Smooth muscle cell (in vitro differentiated cells): ENCODE results near the gene LMBR1. TPM values are rescaled to one million over a fixed set of nuclear protein-coding genes. Genes with fewer than 3 reads are reported as not detected.

ENCODE experiments used
- DNase-seq: peaks from one replicate; lab custom pipeline; 2025; ENCODE audit not compliant: unreplicated experiment; lab: John Stamatoyannopoulos, UW
- H2AFZ ChIP-seq: fragments of 200-600 bp; sonication (generic); 2 replicates; pipeline ENCODE4 v1.6.0; 2016; ENCODE audit warnings: antibody characterized with exemption, low read depth, mild to moderate bottlenecking
- H3F3A ChIP-seq: fragments of 200-600 bp; sonication (generic); 2 replicates; pipeline ENCODE4 v1.6.0; 2017; ENCODE audit warnings: antibody characterized with exemption, low read depth
- H3K27ac ChIP-seq: fragments of 200-600 bp; sonication (generic); 2 replicates; pipeline ENCODE4 v1.5.1; 2016; ENCODE audit warnings: low read depth, mild to moderate bottlenecking
- H3K27me3 ChIP-seq: fragments of 200-600 bp; sonication (generic); 2 replicates; pipeline ENCODE4 v1.6.1; 2016; ENCODE audit warnings: low read depth, mild to moderate bottlenecking
- H3K36me3 ChIP-seq: fragments of 200-600 bp; sonication (generic); 2 replicates; pipeline ENCODE4 v1.5.1; 2016; ENCODE audit warnings: low read depth
- H3K4me1 ChIP-seq: fragments of 200-600 bp; sonication (generic); 2 replicates; pipeline ENCODE4 v1.5.1; 2016; ENCODE audit warnings: low read depth
- H3K4me2 ChIP-seq: fragments of 200-600 bp; sonication (generic); 2 replicates; pipeline ENCODE4 v1.6.0; 2016; ENCODE audit warnings: mild to moderate bottlenecking
- H3K4me3 ChIP-seq: fragments of 200-600 bp; sonication (generic); 2 replicates; pipeline ENCODE4 v1.5.1; 2016; ENCODE audit warnings: mild to moderate bottlenecking
- H3K79me2 ChIP-seq: fragments of 200-600 bp; sonication (generic); 2 replicates; pipeline ENCODE4 v1.6.0; 2016; ENCODE audit warnings: low read depth, mild to moderate bottlenecking
- H3K9ac ChIP-seq: fragments of 200-600 bp; sonication (generic); 2 replicates; pipeline ENCODE4 v1.6.0; 2016; ENCODE audit warnings: low read depth
- H3K9me3 ChIP-seq: fragments of 200-600 bp; sonication (generic); replicated peaks from 2 replicates; pipeline ENCODE4 v1.5.1; 2016; ENCODE audit warnings: low read depth
- H4K20me1 ChIP-seq: fragments of 200-600 bp; sonication (generic); 2 replicates; pipeline ENCODE4 v1.6.0; 2016; ENCODE audit warnings: low read depth
- CTCF ChIP-seq: fragments of 200-600 bp; sonication (generic); IDR thresholded peaks from 2 replicates; pipeline ENCODE4 v1.5.1; 2017; ENCODE audit warnings: borderline replicate concordance, mild to moderate bottlenecking, antibody characterized with exemption; ENCODE audit not compliant: insufficient read depth, poor library complexity, severe bottlenecking
- WGBS: methylation state at CpG from one replicate; pipeline ENCODE4 v1.1.7; 2016; ENCODE audit warnings: low lambda C conversion rate; 5-methylcytosine and 5-hydroxymethylcytosine counted together
- polyA plus RNA-seq: library from polyadenylated mRNA; unstranded; fragments of >200 nt; fragmentation: Nextera tagmentation; extraction: Ambion mirVana; gene quantifications from 2 replicates; pipeline ENCODE4 v1.2.1, GENCODE V29; 2016
- total RNA-seq: library from RNA; depleted of rRNA; stranded (reverse); fragments of >200 nt; gene quantifications from 2 replicates; pipeline ENCODE4 v1.2.3, GENCODE V29; 2014

Gene LMBR1
- total and polyA plus RNA-seq, 2 experiments from 2014 or later, result 9.7 to 30.3 TPM

GRCh38 chr7:156673454-156673853, 219.5 kb downstream of the LMBR1 start:
- peaks cover 20% of the 10 kb centered on the region for H3K4me1 ChIP-seq
- no peaks in the 10 kb centered on the region for H3K79me2 ChIP-seq
- H3K27ac ChIP-seq, result no peak overlapping the region
- no peaks in the 10 kb centered on the region for H3F3A ChIP-seq
- H3K9me3 ChIP-seq, result no peaks in the 10 kb centered on the region
- no peak overlapping the region for H2AFZ ChIP-seq
- WGBS, result 95% methylated on average over 6 of the region's 6 CpGs
- no peak overlapping the region for H3K4me3 ChIP-seq
- no peaks in the 10 kb centered on the region for H4K20me1 ChIP-seq
- no peaks in the 10 kb centered on the region for H3K27me3 ChIP-seq
- no peaks in the 10 kb centered on the region for H3K36me3 ChIP-seq
- no peak overlapping the region for H3K4me2 ChIP-seq
- H3K9ac ChIP-seq, result no peak overlapping the region
- DNase-seq, result no peak
- no peak for TF ChIP-seq CTCF

- Histone ChIP-seq H3K27me3 (no peaks in the 10 kb centered on the region), H3K36me3 (no peaks in the 10 kb centered on the region), H3F3A (no peaks in the 10 kb centered on the region), H3K9me3 (no peaks in the 10 kb centered on the region), H3K9ac (no peak overlapping the region), H3K27ac (no peak overlapping the region), H2AFZ (no peak overlapping the region), H3K4me1 (peaks cover 33% of the 10 kb centered on the region), H3K4me2 (no peak overlapping the region), H3K79me2 (no peaks in the 10 kb centered on the region), H3K4me3 (no peak overlapping the region), H4K20me1 (no peaks in the 10 kb centered on the region)
- 97% methylated on average over 19 of the region's 19 CpGs for WGBS
- DNase-seq, result no peak
- no peak for TF ChIP-seq CTCF
Observed at GRCh38 chr7:156669035-156669828, 223.8 kb downstream of the LMBR1 start.

GRCh38 chr7:156668130-156668741, 224.7 kb downstream of the LMBR1 start:
- 96% methylated on average over 13 of the region's 13 CpGs for WGBS
- peaks cover 25% of the 10 kb centered on the region for H3K4me1 ChIP-seq
- no peaks in the 10 kb centered on the region for H3K27me3 ChIP-seq
- no peak overlapping the region for H3K9ac ChIP-seq
- H3K4me3 ChIP-seq, result no peak overlapping the region
- H3K4me2 ChIP-seq, result no peak overlapping the region
- H3K36me3 ChIP-seq, result no peaks in the 10 kb centered on the region
- H3F3A ChIP-seq, result no peaks in the 10 kb centered on the region
- DNase-seq, result no peak
- H2AFZ ChIP-seq, result no peak overlapping the region
- H4K20me1 ChIP-seq, result no peaks in the 10 kb centered on the region
- no peaks in the 10 kb centered on the region for H3K79me2 ChIP-seq
- H3K27ac ChIP-seq, result no peak overlapping the region
- no peak for TF ChIP-seq CTCF
- H3K9me3 ChIP-seq, result no peaks in the 10 kb centered on the region
